Erythroblast (primary cell): ENCODE measurements around the gene KIF5C.

Experiments used
- DNase-seq, 2 experiments: peaks; one replicate each; lab custom pipeline; 2025; lab: John Stamatoyannopoulos, UW
- GATA1 ChIP-seq: IDR thresholded peaks from 2 replicates; pipeline ENCODE4 v1.6.1; 2011; ENCODE audit warnings: low read depth, mild to moderate bottlenecking, control low read depth, low read length, moderate library complexity
- POLR2A ChIP-seq: IDR thresholded peaks from 2 replicates; pipeline ENCODE4 v1.6.1; 2011; ENCODE audit warnings: mild to moderate bottlenecking, low read length

Gene KIF5C

DNA sequence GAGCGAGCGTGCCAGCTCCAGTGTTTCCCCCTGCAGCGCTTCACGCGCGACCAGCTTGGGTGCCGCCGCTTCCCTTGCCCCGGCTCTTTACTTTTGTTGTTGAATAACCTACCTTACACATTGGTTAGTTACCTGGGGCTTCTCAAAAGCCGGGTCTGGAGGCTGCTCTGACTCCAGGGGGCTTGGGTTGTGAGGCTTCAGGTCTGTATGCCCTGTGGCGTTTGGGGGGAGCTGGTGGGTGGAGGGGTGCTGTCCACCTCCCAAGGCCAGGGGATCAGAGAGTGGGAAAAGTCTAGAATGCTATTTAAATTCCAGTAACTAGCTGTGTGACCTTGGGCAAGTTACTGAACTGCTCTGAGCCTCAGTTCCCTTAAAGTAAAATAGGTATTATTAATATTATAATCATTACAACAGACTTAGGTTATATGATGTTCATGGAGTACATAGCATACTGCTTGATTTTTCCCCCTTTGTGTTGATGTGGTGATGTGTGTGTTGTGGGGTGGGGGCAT, 164.2 kb downstream of the KIF5C start:
- no peak for DNase-seq
- TF ChIP-seq GATA1 = no peak
- TF ChIP-seq POLR2A = no peak

DNA sequence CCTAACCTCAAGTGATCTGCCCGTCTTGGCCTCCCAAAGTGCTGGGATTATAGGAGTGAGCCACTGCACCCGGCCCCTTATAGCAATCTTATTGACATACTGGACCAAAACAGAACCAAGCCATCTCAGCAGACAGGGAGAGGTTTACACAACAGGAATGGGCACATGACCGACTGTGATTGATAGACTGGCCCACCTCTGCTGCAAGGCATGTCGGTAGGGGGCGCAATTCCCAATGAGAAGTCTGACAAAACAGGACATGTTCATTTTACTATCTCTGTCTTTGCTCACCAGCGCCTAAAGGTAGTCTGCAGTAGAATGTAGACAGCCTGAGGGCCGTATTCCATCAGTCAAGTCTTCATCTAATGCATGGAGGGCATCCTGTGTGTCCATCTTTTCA, 165.4 kb downstream of the KIF5C start:
- peak; percentile 46 to 65 for DNase-seq
- TF ChIP-seq POLR2A = no peak
- TF ChIP-seq GATA1 = no peak

DNA sequence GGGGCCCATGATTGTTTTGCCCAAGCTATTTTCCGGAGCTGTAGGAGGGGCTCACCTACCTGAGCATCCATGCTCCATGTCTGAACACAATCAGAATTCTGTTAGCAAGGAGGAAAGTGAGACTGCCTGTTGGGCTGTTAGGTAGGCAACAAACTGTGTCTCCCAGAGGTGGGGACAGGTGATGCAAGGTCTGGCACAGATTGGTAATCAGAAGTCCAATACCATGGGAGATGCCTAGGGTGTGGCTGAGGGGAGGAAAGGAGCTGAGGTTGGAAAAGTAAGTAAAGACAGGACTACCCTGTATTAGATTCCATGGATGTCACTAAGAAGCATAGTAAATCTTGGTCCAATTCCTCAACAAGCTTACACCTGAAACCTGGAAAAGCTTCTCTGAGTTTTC, 166.5 kb downstream of the KIF5C start:
- DNase-seq = no peak
- TF ChIP-seq GATA1 (no peak), POLR2A (no peak)

DNA sequence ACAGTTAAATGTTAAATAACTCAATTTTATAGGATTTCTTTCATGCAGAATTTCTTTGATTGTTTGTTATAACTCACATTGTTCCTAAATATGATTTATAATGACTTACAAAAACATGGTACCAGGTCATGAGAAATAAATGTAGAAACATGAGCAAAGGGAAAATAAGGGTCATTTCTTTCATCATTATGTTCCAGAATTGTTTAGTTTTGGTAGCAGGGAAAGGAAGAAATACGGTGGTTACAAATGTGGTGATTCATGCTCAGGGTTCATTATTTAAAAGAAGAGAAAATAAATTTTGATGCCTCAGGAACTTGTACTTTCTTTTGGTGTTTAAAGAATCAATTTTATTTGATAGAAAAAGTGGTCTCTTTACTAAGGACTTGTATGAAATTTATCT, 167.9 kb downstream of the KIF5C start:
- TF ChIP-seq GATA1 (no peak), POLR2A (no peak)
- DNase-seq = no peak

DNA sequence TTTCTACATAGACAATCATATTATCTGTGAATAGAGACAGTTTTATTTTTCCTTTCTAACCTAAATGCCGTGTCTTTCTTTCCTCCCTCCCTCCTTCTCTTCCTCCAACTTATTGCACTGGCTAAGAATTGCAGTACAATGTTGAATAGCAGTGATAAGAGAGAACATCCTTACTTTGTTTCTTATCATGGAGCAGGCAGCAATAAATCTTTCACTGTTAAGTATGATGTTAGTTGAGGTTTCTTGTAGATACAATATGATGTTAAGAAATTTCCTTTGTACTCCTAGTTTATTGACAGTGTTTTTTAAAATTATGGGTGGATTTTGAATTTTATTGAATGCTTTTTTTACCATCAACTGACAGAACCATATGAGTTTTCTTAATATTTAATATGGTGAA, 169.5 kb downstream of the KIF5C start:
- TF ChIP-seq GATA1 = no peak
- no peak for TF ChIP-seq POLR2A
- no peak for DNase-seq

DNA sequence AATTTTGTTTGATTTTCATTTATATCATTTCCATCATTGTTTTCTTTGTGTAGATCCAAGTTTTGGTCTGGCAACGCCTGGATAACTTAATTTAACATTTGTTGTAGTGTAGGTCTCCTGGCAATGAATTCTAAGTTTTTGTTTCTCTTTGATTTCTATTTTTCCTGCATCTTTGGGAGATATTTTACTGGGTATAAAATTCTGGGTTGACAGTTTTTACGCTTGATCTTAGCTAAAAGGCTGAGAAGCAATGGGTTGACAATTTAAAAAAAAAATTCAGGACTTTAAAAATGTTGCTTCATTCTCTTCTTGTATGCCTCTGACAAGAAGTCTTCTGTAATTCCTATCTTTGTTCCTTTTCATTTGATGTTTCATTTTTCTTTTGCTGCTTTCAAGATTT, 172.1 kb downstream of the KIF5C start:
- no peak for DNase-seq
- no peak for TF ChIP-seq POLR2A
- no peak for TF ChIP-seq GATA1

DNA sequence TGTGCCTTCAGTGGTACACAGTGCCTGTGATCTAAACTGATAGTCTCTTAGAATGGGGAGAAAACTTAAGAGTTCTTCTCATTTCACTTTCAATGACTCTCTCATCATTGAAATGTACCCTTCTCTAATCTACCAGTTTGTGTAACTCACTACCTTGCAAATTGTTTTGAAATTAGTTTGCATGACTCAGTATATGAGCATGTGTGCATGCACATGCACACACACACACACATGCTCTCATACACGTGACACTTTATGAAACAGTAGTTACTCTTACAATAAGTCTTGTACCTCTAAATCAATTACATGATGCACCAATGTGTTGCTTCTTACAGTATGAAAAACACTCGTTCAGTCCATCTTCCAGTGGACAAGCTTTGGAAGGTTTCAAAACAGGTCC, 174.1 kb downstream of the KIF5C start:
- DNase-seq = no peak
- no peak for TF ChIP-seq GATA1
- TF ChIP-seq POLR2A = no peak

DNA sequence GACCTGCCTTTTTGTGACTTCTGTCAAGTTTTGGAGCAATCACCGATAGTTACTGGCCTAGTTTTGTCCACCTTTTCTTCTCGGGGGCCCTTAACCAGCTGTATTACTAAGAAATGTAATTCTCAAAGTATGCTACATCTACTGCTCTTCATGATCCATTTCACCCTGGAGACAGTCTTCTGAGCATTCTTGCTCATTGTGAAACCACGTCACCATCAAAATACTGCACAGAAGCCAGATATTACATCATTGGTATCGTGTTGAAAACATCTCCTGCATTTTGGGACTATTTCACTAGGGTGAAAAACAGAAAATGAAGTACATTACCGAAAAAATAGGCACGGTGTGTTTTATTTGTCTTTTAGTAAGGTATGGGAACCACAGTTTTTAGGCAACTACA, 175.2 kb downstream of the KIF5C start:
- no peak for TF ChIP-seq POLR2A
- no peak for TF ChIP-seq GATA1
- no peak for DNase-seq

DNA sequence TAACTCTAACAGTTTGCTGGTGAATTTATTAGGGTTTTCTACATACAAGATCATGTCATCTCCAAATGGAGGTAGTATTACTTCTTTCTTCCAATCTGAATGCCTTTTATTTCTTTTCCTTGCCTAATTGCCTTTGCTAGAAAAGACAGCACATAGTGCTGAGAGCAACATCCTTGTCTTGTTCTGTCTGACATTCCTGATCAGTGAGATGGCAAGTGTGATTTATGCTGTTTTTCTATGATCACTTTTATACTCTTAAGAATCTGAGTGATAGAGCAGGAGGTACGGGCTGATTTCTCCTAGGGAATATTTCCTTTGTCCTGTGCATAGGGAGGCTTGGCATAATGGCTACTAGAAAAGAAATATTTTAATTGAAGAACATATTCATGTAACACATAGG, 180.7 kb downstream of the KIF5C start:
- DNase-seq = no peak
- no peak for TF ChIP-seq POLR2A
- TF ChIP-seq GATA1 = no peak

DNA sequence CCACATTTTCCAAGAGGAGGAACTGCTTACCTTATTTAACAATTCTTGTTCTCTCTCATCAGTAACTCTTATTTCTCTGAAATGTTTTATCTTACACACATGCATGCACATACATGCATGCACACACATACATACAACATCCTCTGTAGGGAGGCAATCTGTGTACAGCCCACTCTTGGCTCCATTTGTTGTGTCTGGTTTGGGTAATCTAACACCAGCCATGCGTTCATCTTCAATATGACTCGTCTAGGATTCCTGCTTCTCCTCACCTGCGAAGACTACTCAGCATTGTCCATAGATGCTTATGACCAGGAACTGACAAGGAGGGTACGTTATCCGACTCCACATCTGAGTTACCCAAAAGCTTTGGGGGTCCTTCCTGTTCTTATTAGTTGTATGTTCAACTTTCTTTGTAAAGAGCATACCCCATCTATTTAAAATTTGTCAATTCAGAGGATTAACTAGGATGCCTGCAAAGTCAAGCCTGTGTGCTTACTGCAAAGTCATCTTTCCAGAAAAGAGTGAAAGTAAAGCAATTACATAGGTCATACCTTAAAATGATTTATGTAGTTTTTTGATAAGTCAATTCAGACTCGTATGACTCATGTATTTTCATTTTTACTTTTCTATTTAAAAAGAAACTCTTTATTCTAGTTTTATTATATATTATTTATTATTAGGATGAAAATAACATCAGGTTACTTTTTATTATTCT, 181.7 kb downstream of the KIF5C start:
- DNase-seq = no peak
- TF ChIP-seq GATA1 (no peak), POLR2A (no peak)

DNA sequence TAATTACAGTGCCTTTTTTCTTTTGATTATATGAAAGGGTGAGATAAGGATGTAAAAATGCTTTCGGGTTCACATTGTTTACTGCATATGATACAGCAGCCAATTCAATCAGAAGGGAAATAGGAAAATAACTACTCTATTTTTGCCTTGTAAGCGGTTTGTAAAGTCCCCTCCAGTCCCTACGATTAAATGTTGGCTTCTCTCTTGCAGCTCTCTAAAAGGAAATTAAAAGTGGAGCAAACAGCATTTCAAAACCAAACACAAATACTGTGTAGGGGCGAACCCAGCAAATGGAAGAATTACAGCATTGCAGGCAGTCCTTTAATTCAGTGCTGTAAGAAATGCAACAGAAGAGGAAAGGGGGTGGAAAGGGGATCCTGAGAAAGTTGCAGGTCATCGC, 182.4 kb downstream of the KIF5C start:
- DNase-seq = no peak
- TF ChIP-seq POLR2A (no peak), GATA1 (no peak)

DNA sequence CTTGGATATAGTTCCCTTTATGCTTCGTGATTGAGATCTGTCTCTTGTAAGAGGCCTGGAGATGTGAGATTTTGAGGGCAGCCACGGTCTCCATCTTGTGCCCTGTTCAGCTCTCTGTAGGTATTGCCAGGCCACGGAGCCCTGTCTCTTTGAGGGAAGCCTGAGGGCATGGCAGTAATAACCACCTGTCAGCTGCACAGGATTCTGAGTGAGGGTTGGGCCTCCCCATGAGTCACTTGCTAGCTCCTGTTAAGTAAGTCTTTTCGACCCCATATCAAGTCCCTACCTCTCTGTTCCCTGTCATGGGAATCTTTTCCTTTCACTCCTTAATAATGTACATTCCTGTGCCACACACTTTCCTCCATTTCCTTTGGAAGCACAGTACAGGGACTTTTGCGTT, 183.9 kb downstream of the KIF5C start:
- no peak for DNase-seq
- no peak for TF ChIP-seq GATA1
- no peak for TF ChIP-seq POLR2A

DNA sequence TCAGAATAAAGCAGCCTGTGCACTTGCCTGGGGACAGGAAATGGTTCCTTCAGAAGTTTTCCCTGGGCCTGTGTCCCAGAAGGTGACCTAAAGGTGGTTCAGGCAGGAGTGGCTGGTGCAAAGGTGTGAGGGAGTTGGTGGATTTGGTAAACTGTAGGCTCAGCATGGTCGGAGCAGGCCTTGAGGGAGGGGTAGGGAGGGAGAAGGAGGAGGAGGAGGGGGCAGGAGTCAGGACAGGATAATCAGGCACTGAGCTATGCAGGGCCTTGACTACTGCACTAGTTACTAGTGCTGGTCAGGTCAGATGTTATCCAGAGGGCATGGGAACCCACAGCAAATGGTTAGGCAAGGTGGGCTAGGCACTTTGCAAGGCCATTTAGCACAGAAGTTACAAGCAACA, 184.8 kb downstream of the KIF5C start:
- TF ChIP-seq POLR2A (no peak), GATA1 (no peak)
- DNase-seq = no peak

DNA sequence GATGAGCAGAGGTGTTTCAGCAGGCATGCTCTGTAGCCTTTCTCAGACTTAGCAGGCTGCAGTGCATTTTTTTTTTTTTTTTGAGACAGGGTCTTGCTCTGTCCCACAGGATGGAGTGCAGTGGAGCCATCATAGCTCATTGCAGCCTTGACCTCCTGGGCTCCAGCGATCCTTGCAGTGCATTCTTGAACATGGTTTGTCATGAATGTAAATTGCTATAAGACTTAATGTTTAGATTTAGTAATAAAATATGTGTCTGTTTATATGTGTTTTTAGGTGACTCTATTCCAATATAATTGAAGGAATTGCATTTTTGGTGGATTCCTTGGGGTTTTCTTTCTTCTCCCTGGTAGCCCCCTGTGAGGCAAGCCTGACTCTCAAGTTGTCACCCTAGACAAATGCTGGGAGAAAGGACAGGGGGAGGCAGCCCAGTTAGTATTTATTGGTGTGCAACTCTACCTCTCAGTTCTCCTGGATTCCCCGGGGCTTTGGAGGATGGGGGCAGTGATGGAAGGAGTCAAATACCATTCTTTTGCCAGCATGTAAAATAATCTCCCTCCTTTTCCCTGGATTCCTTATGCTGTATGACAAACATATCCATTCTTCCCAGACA, 186.2 kb downstream of the KIF5C start:
- DNase-seq = no peak
- TF ChIP-seq GATA1 (no peak), POLR2A (no peak)

DNA sequence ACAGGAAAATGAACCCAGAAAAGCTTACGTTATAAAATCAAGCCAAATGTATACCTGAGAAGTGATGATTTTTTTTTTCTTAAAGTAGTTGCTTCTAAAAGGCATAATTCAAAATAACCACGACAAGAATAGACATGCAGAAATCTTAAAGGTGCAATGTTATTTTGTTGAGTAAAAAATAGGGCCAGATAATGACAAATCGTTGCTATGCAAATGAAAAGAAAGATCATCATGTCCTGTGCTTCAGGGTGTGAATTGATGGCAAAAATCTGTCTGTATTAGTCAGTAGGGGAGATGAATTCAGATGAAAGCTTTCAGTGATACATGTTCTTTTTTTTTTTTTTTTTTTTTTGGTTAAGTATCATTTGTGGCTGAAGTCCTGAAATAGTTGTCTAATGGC, 187.5 kb downstream of the KIF5C start:
- DNase-seq = no peak
- TF ChIP-seq GATA1 (no peak), POLR2A (no peak)

DNA sequence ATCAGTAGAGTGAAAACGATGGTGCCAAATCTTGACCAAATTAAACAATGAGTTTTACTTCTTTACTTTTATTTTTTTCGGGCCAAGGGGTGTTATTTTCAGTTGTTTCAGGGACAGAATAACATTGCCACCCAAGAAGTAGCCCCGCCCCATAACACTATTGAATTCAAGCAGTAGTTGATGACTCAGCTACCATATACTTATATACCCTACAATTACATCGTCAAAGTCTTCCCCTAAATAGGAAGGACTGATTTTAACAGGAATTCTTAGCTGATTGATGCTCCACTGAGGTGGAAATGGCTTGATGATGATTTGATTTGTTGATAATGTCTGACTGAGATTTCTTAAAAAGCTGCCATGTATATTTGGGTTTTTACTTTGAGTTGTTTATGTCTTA, 188.2 kb downstream of the KIF5C start:
- DNase-seq = no peak
- TF ChIP-seq POLR2A (no peak), GATA1 (no peak)
